HEK293 (cell line): Measurements from ENCODE around the gene GPR162.
A peak's percentile ranks its signal among the peaks of the same experiment; 100 is the strongest.

ENCODE experiments used
- CTCF ChIA-PET: fragments of 350-600 bp; formaldehyde crosslinking; extraction: SDS; loops from one replicate; lab custom pipeline; 2021; ENCODE audit warnings: antibody characterized with exemption; lab: Yijun Ruan, JAX
- POLR2A ChIA-PET: fragments of 300-600 bp; formaldehyde crosslinking; extraction: SDS; loops from one replicate; lab custom pipeline; 2020; ENCODE audit warnings: antibody characterized with exemption, inconsistent platforms; lab: Yijun Ruan, JAX
- H3K27ac ChIP-seq: fragments of 200-500 bp; sonication (Bioruptor generic); 2 replicates; pipeline ENCODE4 v1.5.1; 2014; ENCODE audit warnings: low read depth, low read length, control low read depth, inconsistent platforms; ENCODE audit errors: extremely low read depth
- H3K36me3 ChIP-seq, 2 experiments: fragments of 200-500 bp in 1 of 2; sonication (Bioruptor generic) in 1 of 2; 1 replicate in 1 of 2; 2 replicates in 1 of 2; pipeline ENCODE4 v1.5.1; 2014 to 2017; ENCODE audit warnings: inconsistent platforms in 2 of 2, low read length in 2 of 2; ENCODE audit not compliant: control insufficient read depth in 2 of 2, insufficient read depth in 1 of 2
- H3K4me1 ChIP-seq: fragments of 200-500 bp; sonication (Bioruptor generic); 2 replicates; pipeline ENCODE4 v1.5.1; 2014; ENCODE audit warnings: mild to moderate bottlenecking, low read length, inconsistent platforms; ENCODE audit not compliant: control insufficient read depth, insufficient read depth
- H3K4me3 ChIP-seq: 2 replicates; pipeline ENCODE4 v1.5.1; 2011; ENCODE audit warnings: low read depth, mild to moderate bottlenecking, control low read depth, low read length, moderate library complexity
- H3K9me3 ChIP-seq: fragments of 200-500 bp; sonication (Bioruptor generic); 2 replicates; pipeline ENCODE4 v1.5.1; 2014; ENCODE audit warnings: low read depth, low read length, inconsistent platforms; ENCODE audit not compliant: control insufficient read depth, insufficient read depth
- TRIM28 ChIP-seq: IDR thresholded peaks from 2 replicates; pipeline ENCODE4 v1.6.1; 2011; ENCODE audit warnings: low read length, control low read depth, borderline replicate concordance
- ZBTB21 ChIP-seq: fragments of 450-650 bp; formaldehyde crosslinking; IDR thresholded peaks from 2 replicates; pipeline ENCODE4 v1.5.1; 2017; ENCODE audit warnings: missing biosample characterization, missing genetic modification characterization
- ZNF157 ChIP-seq: fragments of 450-650 bp; formaldehyde crosslinking; IDR thresholded peaks from 2 replicates; pipeline ENCODE4 v1.5.1; 2016; ENCODE audit warnings: missing biosample characterization, missing genetic modification characterization
- ZNF175 ChIP-seq: fragments of 450-650 bp; formaldehyde crosslinking; IDR thresholded peaks from 2 replicates; pipeline ENCODE4 v1.5.1; 2016; ENCODE audit warnings: missing biosample characterization, missing genetic modification characterization
- ZNF184 ChIP-seq: fragments of 450-650 bp; IDR thresholded peaks from 2 replicates; pipeline ENCODE4 v1.5.1; 2018; ENCODE audit warnings: missing biosample characterization, mild to moderate bottlenecking, missing genetic modification characterization
- ZNF354C ChIP-seq: fragments of 450-650 bp; formaldehyde crosslinking; IDR thresholded peaks from 2 replicates; pipeline ENCODE4 v1.5.1; 2016; ENCODE audit warnings: missing biosample characterization, missing genetic modification characterization, low read depth, borderline replicate concordance
- ZNF404 ChIP-seq: fragments of 450-650 bp; formaldehyde crosslinking; IDR thresholded peaks from 2 replicates; pipeline ENCODE4 v1.5.1; 2017; ENCODE audit warnings: missing biosample characterization, missing genetic modification characterization
- ZNF555 ChIP-seq: fragments of 450-650 bp; formaldehyde crosslinking; conservative IDR thresholded peaks from 2 replicates; pipeline ENCODE4 v1.5.1; 2017; ENCODE audit warnings: missing biosample characterization, mild to moderate bottlenecking, missing genetic modification characterization, inconsistent platforms
- ZNF76 ChIP-seq: fragments of 450-650 bp; formaldehyde crosslinking; IDR thresholded peaks from 2 replicates; pipeline ENCODE4; 2016; ENCODE audit warnings: low read depth, missing biosample characterization, missing genetic modification characterization, borderline replicate concordance
- ZXDB ChIP-seq: fragments of 450-650 bp; formaldehyde crosslinking; IDR thresholded peaks from 2 replicates; pipeline ENCODE4 v1.5.1; 2016; ENCODE audit warnings: missing biosample characterization, missing genetic modification characterization
- TF ChIP-seq, protein P1 (sequence below): fragments of 450-650 bp; formaldehyde crosslinking; IDR thresholded peaks from 2 replicates; pipeline ENCODE4 v1.5.1; 2016; ENCODE audit warnings: missing biosample characterization, missing genetic modification characterization
- TF ChIP-seq, protein P2 (sequence below): fragments of 450-650 bp; formaldehyde crosslinking; IDR thresholded peaks from 2 replicates; pipeline ENCODE4 v1.5.1; 2016; ENCODE audit warnings: missing biosample characterization, missing genetic modification characterization
- TF ChIP-seq, protein P3 (sequence below): fragments of 450-650 bp; formaldehyde crosslinking; optimal IDR thresholded peaks from 2 replicates; pipeline ENCODE3; 2016; ENCODE audit warnings: missing biosample characterization, mild to moderate bottlenecking, missing genetic modification characterization
- TF ChIP-seq, protein P4 (sequence below): fragments of 450-650 bp; formaldehyde crosslinking; IDR thresholded peaks from 2 replicates; pipeline ENCODE4 v1.5.1; 2017; ENCODE audit warnings: missing biosample characterization, missing genetic modification characterization
- TF ChIP-seq, protein P5 (sequence below): fragments of 450-650 bp; formaldehyde crosslinking; IDR thresholded peaks from 2 replicates; pipeline ENCODE4 v1.5.1; 2016; ENCODE audit warnings: missing biosample characterization, missing genetic modification characterization
- TF ChIP-seq, protein P6 (sequence below): fragments of 450-650 bp; formaldehyde crosslinking; IDR thresholded peaks from 2 replicates; pipeline ENCODE4 v1.5.1; 2016; ENCODE audit warnings: missing biosample characterization, missing genetic modification characterization, borderline replicate concordance
- TF ChIP-seq, protein P7 (sequence below): fragments of 450-650 bp; formaldehyde crosslinking; IDR thresholded peaks from 2 replicates; pipeline ENCODE4 v1.5.1; 2016; ENCODE audit warnings: missing biosample characterization, missing genetic modification characterization

Gene GPR162

DNA sequence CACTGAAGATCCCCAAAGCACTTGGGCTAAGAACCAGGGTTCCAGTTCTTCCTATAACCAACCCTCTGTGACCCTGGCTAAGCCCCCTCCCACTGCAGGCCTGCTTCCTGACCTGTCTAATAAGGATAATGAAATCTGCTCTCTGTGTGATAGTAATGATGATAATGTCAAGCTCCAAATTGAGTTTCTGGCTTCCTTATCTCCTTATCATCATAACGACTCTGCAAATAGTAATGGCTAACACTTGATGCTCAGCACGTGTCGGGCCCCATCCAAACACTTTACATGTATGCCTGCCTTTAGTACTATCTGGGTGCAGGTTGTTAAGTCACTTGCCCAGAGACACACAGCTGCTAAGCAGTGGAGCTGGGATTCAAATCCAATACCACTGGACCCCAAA lies 5.0 kb upstream of the GPR162 start:
- CTCF ChIA-PET: no interaction called here
- no peak overlapping the region for H3K27ac ChIP-seq
- H3K4me1 ChIP-seq: peaks cover 6% of the 10 kb centered on the region; the same call in 1 of the 2 replicates
- POLR2A ChIA-PET: interaction anchor here (1.2 kb wide), 1 partner anchor 203 kb away, joined by 3 read pairs; no protein-coding TSS in a partner anchor
- no peaks in the 10 kb centered on the region for H3K36me3 ChIP-seq
- no peaks in the 10 kb centered on the region for H3K9me3 ChIP-seq
- TF ChIP-seq ZNF404 (tag by site-specific recombination): no peak
- no peak for TF ChIP-seq ZXDB (tag by site-specific recombination)
- TF ChIP-seq, protein P1, sequence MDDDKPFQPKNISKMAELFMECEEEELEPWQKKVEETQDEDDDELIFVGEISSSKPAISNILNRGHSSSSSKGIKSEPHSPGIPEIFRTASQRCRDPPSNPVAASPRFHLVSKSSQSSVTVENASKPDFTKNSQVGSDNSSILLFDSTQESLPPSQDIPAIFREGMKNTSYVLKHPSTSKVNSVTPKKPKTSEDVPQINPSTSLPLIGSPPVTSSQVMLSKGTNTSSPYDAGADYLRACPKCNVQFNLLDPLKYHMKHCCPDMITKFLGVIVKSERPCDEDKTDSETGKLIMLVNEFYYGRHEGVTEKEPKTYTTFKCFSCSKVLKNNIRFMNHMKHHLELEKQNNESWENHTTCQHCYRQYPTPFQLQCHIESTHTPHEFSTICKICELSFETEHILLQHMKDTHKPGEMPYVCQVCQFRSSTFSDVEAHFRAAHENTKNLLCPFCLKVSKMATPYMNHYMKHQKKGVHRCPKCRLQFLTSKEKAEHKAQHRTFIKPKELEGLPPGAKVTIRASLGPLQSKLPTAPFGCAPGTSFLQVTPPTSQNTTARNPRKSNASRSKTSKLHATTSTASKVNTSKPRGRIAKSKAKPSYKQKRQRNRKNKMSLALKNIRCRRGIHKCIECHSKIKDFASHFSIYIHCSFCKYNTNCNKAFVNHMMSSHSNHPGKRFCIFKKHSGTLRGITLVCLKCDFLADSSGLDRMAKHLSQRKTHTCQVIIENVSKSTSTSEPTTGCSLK (tag by site-specific recombination): no peak
- TF ChIP-seq TRIM28: no peak
- TF ChIP-seq, protein P2, sequence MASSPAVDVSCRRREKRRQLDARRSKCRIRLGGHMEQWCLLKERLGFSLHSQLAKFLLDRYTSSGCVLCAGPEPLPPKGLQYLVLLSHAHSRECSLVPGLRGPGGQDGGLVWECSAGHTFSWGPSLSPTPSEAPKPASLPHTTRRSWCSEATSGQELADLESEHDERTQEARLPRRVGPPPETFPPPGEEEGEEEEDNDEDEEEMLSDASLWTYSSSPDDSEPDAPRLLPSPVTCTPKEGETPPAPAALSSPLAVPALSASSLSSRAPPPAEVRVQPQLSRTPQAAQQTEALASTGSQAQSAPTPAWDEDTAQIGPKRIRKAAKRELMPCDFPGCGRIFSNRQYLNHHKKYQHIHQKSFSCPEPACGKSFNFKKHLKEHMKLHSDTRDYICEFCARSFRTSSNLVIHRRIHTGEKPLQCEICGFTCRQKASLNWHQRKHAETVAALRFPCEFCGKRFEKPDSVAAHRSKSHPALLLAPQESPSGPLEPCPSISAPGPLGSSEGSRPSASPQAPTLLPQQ (tag by site-specific recombination): 0 out of 2 replicates have a peak, but pooled peaks have one; percentile 43
- TF ChIP-seq, protein P3, sequence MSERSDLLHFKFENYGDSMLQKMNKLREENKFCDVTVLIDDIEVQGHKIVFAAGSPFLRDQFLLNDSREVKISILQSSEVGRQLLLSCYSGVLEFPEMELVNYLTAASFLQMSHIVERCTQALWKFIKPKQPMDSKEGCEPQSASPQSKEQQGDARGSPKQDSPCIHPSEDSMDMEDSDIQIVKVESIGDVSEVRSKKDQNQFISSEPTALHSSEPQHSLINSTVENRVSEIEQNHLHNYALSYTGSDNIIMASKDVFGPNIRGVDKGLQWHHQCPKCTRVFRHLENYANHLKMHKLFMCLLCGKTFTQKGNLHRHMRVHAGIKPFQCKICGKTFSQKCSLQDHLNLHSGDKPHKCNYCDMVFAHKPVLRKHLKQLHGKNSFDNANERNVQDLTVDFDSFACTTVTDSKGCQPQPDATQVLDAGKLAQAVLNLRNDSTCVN (tag by site-specific recombination): no peak
- no peak for TF ChIP-seq ZNF354C
- TF ChIP-seq, protein P4, sequence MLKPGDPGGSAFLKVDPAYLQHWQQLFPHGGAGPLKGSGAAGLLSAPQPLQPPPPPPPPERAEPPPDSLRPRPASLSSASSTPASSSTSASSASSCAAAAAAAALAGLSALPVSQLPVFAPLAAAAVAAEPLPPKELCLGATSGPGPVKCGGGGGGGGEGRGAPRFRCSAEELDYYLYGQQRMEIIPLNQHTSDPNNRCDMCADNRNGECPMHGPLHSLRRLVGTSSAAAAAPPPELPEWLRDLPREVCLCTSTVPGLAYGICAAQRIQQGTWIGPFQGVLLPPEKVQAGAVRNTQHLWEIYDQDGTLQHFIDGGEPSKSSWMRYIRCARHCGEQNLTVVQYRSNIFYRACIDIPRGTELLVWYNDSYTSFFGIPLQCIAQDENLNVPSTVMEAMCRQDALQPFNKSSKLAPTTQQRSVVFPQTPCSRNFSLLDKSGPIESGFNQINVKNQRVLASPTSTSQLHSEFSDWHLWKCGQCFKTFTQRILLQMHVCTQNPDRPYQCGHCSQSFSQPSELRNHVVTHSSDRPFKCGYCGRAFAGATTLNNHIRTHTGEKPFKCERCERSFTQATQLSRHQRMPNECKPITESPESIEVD: no peak
- H3K4me3 ChIP-seq: no peak overlapping the region

DNA sequence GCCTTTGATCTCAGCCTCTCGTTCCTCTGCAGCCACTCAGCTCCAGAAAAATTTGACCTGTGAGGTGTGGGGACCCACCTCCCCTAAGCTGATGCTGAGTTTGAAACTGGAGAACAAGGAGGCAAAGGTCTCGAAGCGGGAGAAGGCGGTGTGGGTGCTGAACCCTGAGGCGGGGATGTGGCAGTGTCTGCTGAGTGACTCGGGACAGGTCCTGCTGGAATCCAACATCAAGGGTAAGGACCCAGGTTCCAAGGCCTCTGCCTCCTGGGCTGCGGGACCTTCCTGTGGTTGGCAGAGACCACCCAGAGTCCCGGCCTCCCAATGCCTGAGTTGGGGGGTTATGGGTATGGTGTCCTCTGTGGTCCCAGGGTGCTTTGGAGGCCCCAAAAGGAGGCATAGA lies 4.5 kb upstream of the GPR162 start:
- peaks cover 6% of the 10 kb centered on the region; the same call in 1 of the 2 replicates for H3K4me1 ChIP-seq
- ChIA-PET POLR2A (no interaction called here), CTCF (no interaction called here)
- H3K4me3 ChIP-seq: no peak overlapping the region
- TF ChIP-seq, protein P5, sequence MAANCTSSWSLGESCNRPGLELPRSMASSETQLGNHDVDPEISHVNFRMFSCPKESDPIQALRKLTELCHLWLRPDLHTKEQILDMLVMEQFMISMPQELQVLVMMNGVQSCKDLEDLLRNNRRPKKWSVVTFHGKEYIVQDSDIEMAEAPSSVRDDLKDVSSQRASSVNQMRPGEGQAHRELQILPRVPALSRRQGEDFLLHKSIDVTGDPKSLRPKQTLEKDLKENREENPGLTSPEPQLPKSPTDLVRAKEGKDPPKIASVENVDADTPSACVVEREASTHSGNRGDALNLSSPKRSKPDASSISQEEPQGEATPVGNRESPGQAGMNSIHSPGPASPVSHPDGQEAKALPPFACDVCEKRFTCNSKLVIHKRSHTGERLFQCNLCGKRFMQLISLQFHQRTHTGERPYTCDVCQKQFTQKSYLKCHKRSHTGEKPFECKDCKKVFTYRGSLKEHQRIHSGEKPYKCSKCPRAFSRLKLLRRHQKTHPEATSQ (tag by site-specific recombination): no peak
- 0 out of 2 replicates have a peak, but pooled peaks have one; percentile 26 for TF ChIP-seq ZNF76 (tag by site-specific recombination)
- no peaks in the 10 kb centered on the region for H3K36me3 ChIP-seq
- H3K27ac ChIP-seq: no peak overlapping the region
- H3K9me3 ChIP-seq: no peaks in the 10 kb centered on the region

DNA sequence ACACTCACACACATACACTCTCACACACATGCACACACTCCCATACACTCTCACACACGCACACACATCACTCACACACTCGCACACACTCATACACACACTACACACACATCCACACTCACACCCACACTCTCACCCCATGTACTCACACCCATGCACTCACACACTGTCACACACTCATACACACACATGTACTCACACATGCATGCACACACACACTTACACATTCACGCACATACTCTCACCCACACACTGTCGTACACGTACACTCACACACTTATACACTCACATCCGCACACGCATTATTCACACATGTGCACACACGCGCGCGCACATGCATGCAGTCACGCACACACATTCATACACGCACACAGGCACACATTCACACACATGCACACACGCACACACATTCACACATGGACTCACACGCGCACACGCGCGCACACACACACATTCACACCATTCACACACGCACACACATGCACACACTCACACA lies 3.9 kb upstream of the GPR162 start:
- CTCF ChIA-PET: no interaction called here
- POLR2A ChIA-PET: no interaction called here
- Histone ChIP-seq H3K36me3 (no peaks in the 10 kb centered on the region), H3K4me3 (no peak overlapping the region), H3K4me1 (peaks cover 6% of the 10 kb centered on the region; the same call in 1 of the 2 replicates), H3K27ac (no peak overlapping the region), H3K9me3 (no peaks in the 10 kb centered on the region)
- TF ChIP-seq ZNF175 (tag by site-specific recombination) (no peak), ZBTB21 (tag by site-specific recombination) (no peak), ZNF157 (tag by site-specific recombination) (peak; percentile 44; the same call in 1 of the 2 replicates), ZNF555 (tag by site-specific recombination) (no peak), ZNF184 (no peak)
- TF ChIP-seq, protein P6, sequence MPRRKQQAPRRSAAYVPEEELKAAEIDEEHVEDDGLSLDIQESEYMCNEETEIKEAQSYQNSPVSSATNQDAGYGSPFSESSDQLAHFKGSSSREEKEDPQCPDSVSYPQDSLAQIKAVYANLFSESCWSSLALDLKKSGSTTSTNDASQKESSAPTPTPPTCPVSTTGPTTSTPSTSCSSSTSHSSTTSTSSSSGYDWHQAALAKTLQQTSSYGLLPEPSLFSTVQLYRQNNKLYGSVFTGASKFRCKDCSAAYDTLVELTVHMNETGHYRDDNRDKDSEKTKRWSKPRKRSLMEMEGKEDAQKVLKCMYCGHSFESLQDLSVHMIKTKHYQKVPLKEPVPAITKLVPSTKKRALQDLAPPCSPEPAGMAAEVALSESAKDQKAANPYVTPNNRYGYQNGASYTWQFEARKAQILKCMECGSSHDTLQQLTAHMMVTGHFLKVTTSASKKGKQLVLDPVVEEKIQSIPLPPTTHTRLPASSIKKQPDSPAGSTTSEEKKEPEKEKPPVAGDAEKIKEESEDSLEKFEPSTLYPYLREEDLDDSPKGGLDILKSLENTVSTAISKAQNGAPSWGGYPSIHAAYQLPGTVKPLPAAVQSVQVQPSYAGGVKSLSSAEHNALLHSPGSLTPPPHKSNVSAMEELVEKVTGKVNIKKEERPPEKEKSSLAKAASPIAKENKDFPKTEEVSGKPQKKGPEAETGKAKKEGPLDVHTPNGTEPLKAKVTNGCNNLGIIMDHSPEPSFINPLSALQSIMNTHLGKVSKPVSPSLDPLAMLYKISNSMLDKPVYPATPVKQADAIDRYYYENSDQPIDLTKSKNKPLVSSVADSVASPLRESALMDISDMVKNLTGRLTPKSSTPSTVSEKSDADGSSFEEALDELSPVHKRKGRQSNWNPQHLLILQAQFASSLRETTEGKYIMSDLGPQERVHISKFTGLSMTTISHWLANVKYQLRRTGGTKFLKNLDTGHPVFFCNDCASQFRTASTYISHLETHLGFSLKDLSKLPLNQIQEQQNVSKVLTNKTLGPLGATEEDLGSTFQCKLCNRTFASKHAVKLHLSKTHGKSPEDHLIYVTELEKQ (tag by site-specific recombination): no peak
- TF ChIP-seq, protein P7, sequence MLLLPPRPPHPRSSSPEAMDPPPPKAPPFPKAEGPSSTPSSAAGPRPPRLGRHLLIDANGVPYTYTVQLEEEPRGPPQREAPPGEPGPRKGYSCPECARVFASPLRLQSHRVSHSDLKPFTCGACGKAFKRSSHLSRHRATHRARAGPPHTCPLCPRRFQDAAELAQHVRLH: no peak
